DND-41 (cell line): ENCODE data around the gene NDUFS5.

Experiments used
- CTCF ChIP-seq: IDR thresholded peaks from 2 replicates; pipeline ENCODE4 v1.5.1; 2012; ENCODE audit warnings: borderline replicate concordance, low read length, moderate library complexity, mild to moderate bottlenecking; ENCODE audit not compliant: poor library complexity, severe bottlenecking; ENCODE audit errors: extremely low read depth
- EZH2 ChIP-seq: IDR thresholded peaks from 3 replicates; pipeline ENCODE4 v1.6.1; 2012; ENCODE audit warnings: borderline replicate concordance, low read depth, mild to moderate bottlenecking, moderate library complexity, low read length, inconsistent platforms; ENCODE audit not compliant: severe bottlenecking

DNA sequence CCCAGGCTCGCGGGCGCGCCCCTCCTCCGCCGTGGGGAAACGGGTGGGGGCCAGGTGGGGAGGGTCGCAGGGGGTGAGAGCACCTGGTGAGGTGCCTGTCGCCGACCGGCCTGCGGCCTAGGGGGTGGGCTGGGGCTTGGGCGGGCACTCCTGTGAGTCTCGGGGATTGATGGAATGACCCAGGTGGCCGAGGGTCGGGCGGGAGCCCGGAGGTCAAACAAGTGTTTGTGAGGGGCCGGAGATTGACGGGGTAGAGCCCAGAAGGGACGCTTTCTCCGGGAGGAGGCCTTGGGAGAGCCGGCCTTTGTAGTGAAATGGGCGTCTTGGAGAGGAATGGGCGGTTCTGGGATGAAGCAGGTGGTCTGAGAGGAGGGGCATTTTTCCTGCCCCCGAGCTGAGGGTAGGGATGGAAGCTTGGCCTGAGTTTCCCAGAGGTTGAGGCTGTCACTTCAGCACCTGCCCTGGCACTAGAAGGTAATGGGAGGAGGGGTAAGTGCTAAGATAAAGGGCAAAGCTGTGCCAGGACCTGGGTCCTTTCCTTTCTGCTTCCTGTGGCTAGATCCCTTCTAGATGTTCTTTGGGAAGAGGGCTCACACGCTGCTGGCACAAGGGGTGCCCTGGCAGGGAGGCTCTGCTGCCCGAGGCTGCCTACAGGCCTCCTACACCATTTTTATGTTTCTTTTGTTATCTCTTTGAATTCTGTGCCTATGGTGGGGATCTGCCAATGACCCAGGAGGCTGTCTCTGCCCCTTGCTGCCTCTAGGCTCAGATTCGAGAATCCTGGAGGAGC is 56.1 kb downstream of the NDUFS5 start:
- TF ChIP-seq CTCF, result no peak
- TF ChIP-seq EZH2, result no peak
